Stimulated activated naive CD8-positive, alpha-beta T cell treated with anti-CD3 and anti-CD28 coated beads, Interleukin-15, Interleukin-2, amounts not matched to agents 100 U/mL and 50 U/mL, for 24 hours (primary cell): ENCODE data around the gene FHL1.

Experiments
- ATAC-seq: fragments of 150-1000 bp; cut with Tn5 transposase; one replicate; pipeline ENCODE4 v1.10.0; 2021
- DNase-seq: peaks from one replicate; pipeline ENCODE4 v3.0.0; 2021

FHL1 gene

GRCh38 chrX:136189222-136189621 lies 41.9 kb downstream of the FHL1 start:
- no peak for DNase-seq

GRCh38 chrX:136190038-136190713 lies 42.8 kb downstream of the FHL1 start:
- no peak for DNase-seq

More at GRCh38 chrX:136189222-136189621, 41.9 kb downstream of the FHL1 start:
- ATAC-seq, result no peak

GRCh38 chrX:136191171-136191570 lies 43.8 kb downstream of the FHL1 start:
- no peak for ATAC-seq

More at GRCh38 chrX:136190038-136190713, 42.8 kb downstream of the FHL1 start:
- no peak for ATAC-seq

GRCh38 chrX:136192135-136192534 lies 44.8 kb downstream of the FHL1 start:
- peak; percentile 36 for ATAC-seq
- no peak for DNase-seq

More at GRCh38 chrX:136191171-136191570, 43.8 kb downstream of the FHL1 start:
- DNase-seq, result no peak

- DNase-seq (no peak), ATAC-seq (no peak)
Measured at GRCh38 chrX:136192839-136193414, 45.6 kb downstream of the FHL1 start.

GRCh38 chrX:136193771-136194170 lies 46.4 kb downstream of the FHL1 start:
- DNase-seq (no peak), ATAC-seq (no peak)

- no peak for DNase-seq
- no peak for ATAC-seq
Measured at GRCh38 chrX:136194536-136194935, 47.2 kb downstream of the FHL1 start.

- ATAC-seq (no peak), DNase-seq (no peak)
Measured at GRCh38 chrX:136195247-136195646, 47.9 kb downstream of the FHL1 start.

GRCh38 chrX:136196691-136197155 lies 49.4 kb downstream of the FHL1 start:
- ATAC-seq (no peak), DNase-seq (no peak)

GRCh38 chrX:136198010-136198409 lies 50.7 kb downstream of the FHL1 start:
- DNase-seq (no peak), ATAC-seq (no peak)

- ATAC-seq, result no peak
Measured at GRCh38 chrX:136198678-136199243, 51.4 kb downstream of the FHL1 start.

GRCh38 chrX:136199365-136199764 lies 52.0 kb downstream of the FHL1 start:
- no peak for DNase-seq
- ATAC-seq, result no peak

More at GRCh38 chrX:136198678-136199243, 51.4 kb downstream of the FHL1 start:
- no peak for DNase-seq

GRCh38 chrX:136200466-136200865 lies 53.1 kb downstream of the FHL1 start:
- ATAC-seq, result peak; percentile 55
- no peak for DNase-seq

GRCh38 chrX:136201601-136202000 lies 54.3 kb downstream of the FHL1 start:
- ATAC-seq, result no peak
- no peak for DNase-seq

- ATAC-seq (no peak), DNase-seq (no peak)
Measured at GRCh38 chrX:136202889-136203288, 55.6 kb downstream of the FHL1 start.

- peak; percentile 88 for ATAC-seq
- no peak for DNase-seq
Measured at GRCh38 chrX:136203438-136203837, 56.1 kb downstream of the FHL1 start.

- DNase-seq, result no peak
- no peak for ATAC-seq
Measured at GRCh38 chrX:136203951-136204350, 56.6 kb downstream of the FHL1 start.

GRCh38 chrX:136204571-136204970 lies 57.2 kb downstream of the FHL1 start:
- ATAC-seq (no peak), DNase-seq (no peak)

- DNase-seq (no peak), ATAC-seq (no peak)
Measured at GRCh38 chrX:136205882-136206380, 58.6 kb downstream of the FHL1 start.

- ATAC-seq (no peak), DNase-seq (no peak)
Measured at GRCh38 chrX:136206916-136207315, 59.6 kb downstream of the FHL1 start.

GRCh38 chrX:136207546-136207945 lies 60.2 kb downstream of the FHL1 start:
- DNase-seq (no peak), ATAC-seq (no peak)

- ATAC-seq (no peak), DNase-seq (peak; percentile 21)
Measured at GRCh38 chrX:136209016-136209738, 61.8 kb downstream of the FHL1 start.

- DNase-seq (no peak), ATAC-seq (no peak)
Measured at GRCh38 chrX:136209751-136210150, 62.4 kb downstream of the FHL1 start.
